HepG2 (cell line): ENCODE measurements around the gene MED25.

Experiments used
- CTCF ChIP-seq: sonication (generic); formaldehyde crosslinking; IDR thresholded peaks from 2 replicates; pipeline ENCODE4 v1.5.0; 2020; ENCODE audit warnings: mild to moderate bottlenecking, missing genetic modification reagents, moderate library complexity
- EP300 ChIP-seq, 3 experiments: sonication (generic) in 1 of 3; formaldehyde crosslinking in 1 of 3; IDR thresholded peaks; 2 replicates each; pipeline versions ENCODE4 v1.5.1 to v1.6.1; 2011 to 2020; ENCODE audit warnings: low read depth in 2 of 3, low read length in 2 of 3, borderline replicate concordance in 1 of 3, improper control_type of control experiment in 1 of 3, mild to moderate bottlenecking in 1 of 3, missing genetic modification reagents in 1 of 3, moderate library complexity in 1 of 3
- IRF2 ChIP-seq: IDR thresholded peaks from 2 replicates; pipeline ENCODE4 v1.6.1; 2018; ENCODE audit warnings: missing genetic modification reagents, missing compliant biosample characterization
- POLR2A ChIP-seq, 2 experiments: IDR thresholded peaks; 2 replicates each; pipeline ENCODE4 v1.6.1; 2011; ENCODE audit warnings: low read depth in 2 of 2, low read length in 2 of 2, mild to moderate bottlenecking in 1 of 2, moderate library complexity in 1 of 2; ENCODE audit not compliant: insufficient read depth in 1 of 2
- POLR2AphosphoS5 ChIP-seq: IDR thresholded peaks from 2 replicates; pipeline ENCODE4 v1.6.1; 2012; ENCODE audit warnings: low read depth, low read length
- RNF2 ChIP-seq: fragments of 450-650 bp; conservative IDR thresholded peaks from 2 replicates; pipeline ENCODE4 v1.6.1; 2016; ENCODE audit warnings: low read depth
- SALL2 ChIP-seq: sonication (generic); formaldehyde crosslinking; IDR thresholded peaks from 2 replicates; pipeline ENCODE4 v1.8.1; 2023; ENCODE audit warnings: mild to moderate bottlenecking, missing genetic modification reagents, inconsistent platforms
- SP1 ChIP-seq, 2 experiments: fragments of 450-650 bp in 1 of 2; sonication (generic) in 1 of 2; formaldehyde crosslinking in 1 of 2; IDR thresholded peaks; 2 replicates each; pipeline versions ENCODE4 v1.4.0 to v1.6.1; 2016 to 2020; ENCODE audit warnings: missing genetic modification reagents in 1 of 2
- TMF1 ChIP-seq: sonication (generic); formaldehyde crosslinking; IDR thresholded peaks from 2 replicates; pipeline ENCODE4 v1.8.1; 2022; ENCODE audit warnings: low read depth, missing genetic modification reagents
- ZNF274 ChIP-seq: sonication (generic); formaldehyde crosslinking; IDR thresholded peaks from 2 replicates; pipeline ENCODE4 v1.5.1; 2020; ENCODE audit warnings: mild to moderate bottlenecking, missing genetic modification reagents

DNA sequence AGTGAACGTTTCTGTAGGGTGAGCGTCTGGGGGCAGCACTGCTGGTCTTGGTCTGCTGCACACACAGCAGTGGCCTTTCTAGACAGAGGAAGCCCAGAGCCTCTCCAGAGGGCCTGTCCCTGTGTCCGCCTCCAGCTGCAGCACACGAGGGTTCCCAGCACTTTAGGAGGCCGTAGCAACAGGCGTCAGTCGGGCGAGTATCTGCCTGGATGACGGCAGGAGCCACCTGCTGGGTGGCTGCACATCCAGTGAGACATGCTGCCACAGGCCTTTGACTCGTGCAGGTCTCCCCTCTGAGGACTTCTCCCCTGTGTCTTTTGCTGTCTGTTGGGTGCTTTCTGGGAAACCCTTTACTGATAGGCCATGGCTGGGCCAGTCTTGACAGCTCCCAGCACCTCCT is 29.2 kb upstream of the MED25 start:
- TF ChIP-seq ZNF274 (CRISPR knock-in tag) (no peak), POLR2AphosphoS5 (no peak), IRF2 (CRISPR knock-in tag) (no peak), CTCF (CRISPR knock-in tag) (no peak), TMF1 (CRISPR knock-in tag) (no peak), SALL2 (CRISPR knock-in tag) (no peak), EP300 (IDR thresholded peaks at IDR 0.05; ENCODE audit: low read depth in 2 of 2, low read length in 2 of 2) (no peak), EP300 (CRISPR knock-in tag; IDR thresholded peaks at IDR 0.05; ENCODE audit: borderline replicate concordance) (no peak), SP1 (IDR thresholded peaks at IDR 0.05) (no peak), SP1 (CRISPR knock-in tag; IDR thresholded peaks at IDR 0.05) (no peak), POLR2A (IDR thresholded peaks at IDR 0.05; ENCODE audit: insufficient read depth in 1 of 2, low read depth in 2 of 2, low read length in 2 of 2) (no peak), RNF2 (no peak)
